Measurements from ENCODE around the gene CRYBA2.

Gene CRYBA2

DNA sequence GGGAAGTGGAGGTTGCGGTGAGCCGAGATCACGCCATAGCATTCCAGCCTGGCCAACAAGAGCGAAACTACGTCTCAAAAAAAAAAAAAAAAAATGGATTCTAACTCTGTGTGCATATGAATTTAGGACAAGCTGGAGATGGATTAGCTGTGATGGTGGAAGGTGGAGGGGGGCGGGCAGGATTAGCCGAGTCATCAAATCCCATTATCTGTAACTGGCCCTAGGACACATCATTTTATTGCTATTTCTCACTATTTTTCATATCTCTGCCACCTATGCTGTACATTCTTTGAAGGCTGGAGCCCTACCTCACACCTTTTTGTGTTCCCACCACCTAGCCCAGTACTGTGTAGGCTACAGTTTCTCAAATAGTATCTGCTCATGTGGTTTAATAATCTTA lies 41.1 kb downstream of the CRYBA2 start:
- DNase-seq = no peak

DNA sequence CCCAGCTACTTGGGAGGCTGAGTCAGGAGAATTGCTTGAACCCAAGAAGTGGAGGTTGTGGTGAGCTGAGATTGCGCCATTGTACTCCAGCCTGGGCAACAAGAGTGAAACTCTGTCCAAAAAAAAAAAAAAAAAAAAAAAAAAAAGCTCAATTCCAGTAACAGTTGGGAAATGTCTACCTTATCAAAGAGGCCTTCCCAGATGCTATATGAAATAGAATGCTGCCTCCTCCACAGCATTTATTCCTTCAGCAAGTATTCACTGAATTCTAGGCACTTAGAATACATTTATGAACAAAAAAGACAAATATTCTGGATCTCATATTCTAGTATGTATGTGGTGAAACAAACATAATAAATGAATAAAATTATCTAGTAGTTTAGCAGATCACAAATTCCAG lies 46.6 kb downstream of the CRYBA2 start:
- no peak for DNase-seq

DNA sequence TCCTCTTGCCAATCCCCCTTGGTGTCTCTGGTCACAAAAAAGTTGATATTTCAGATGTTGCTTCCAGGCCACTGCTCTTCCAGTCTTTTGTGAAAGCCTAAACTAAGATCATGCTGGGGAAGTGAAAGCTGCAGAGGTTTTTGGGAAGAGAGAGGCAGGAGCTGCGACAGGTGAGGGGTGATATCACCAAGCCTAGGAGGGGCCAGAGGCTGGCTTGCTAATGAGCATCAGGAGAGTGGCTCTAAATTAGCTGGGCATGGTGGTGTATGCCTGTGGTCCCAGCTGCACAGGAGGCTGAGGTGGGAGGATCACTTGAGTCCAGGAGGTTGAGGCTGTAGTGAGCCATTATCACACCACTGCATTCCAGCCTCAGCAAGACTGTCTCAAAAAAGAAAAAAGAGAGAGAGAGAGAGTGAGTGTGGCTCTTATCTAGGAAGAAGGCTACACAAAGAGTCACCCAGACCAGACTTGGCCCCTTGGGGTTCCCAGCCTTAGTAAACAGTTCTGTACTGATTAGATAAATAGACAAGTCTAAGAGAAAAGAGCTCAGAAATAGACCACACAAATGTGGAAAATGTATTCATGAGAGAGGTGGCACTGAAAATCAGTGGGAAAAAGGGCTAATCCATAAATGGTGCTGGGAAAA lies 48.3 kb downstream of the CRYBA2 start:
- DNase-seq = no peak
